K562 (cell line): ENCODE results near the gene CELF4. TPM values are rescaled to one million over a fixed set of nuclear protein-coding genes. Genes with fewer than 3 reads are reported as not detected.

Experiments
- ATAC-seq: fragments of 200-7000 bp; cut with Tn5 transposase; 3 replicates; pipeline ENCODE4 v1.9.1; 2020; ENCODE audit warnings: moderate library complexity
- BruUV-seq: library from RNA; stranded (reverse); fragments of 400-500 nt; replicated peaks from 2 replicates; lab custom pipeline; 2021; lab: Mats Ljungman, UMichigan
- CTCF ChIA-PET: fragments of 300-600 bp; formaldehyde crosslinking; extraction: SDS; loops from one replicate; lab custom pipeline; 2021; ENCODE audit warnings: low intra/inter-chr PET ratio; lab: Yijun Ruan, JAX
- POLR2A ChIA-PET: fragments of 300-600, 350-650 bp; sonication (Branson Sonifier 250); formaldehyde crosslinking; extraction: SDS; loops from one replicate; lab custom pipeline; 2021; ENCODE audit warnings: antibody characterized with exemption, inconsistent platforms; lab: Yijun Ruan, JAX
- DNase-seq, 4 experiments: peaks; one replicate each; pipeline versions ENCODE4 v3.0.0 to v3.0.0-alpha.2; 2011 to 2018; ENCODE audit warnings: low spot score in 3 of 4, mixed read lengths in 3 of 4; ENCODE audit errors: extremely low read depth in 1 of 4
- FAIRE-seq: peaks from 2 replicates; lab custom pipeline; 2011; peaks lifted over from hg19 to GRCh38; lab: Jason Lieb, UNC
- H2AFZ ChIP-seq: 2 replicates; pipeline ENCODE4 v1.6.0; 2011; ENCODE audit warnings: low read depth, low read length, control low read depth, inconsistent platforms
- H3K27ac ChIP-seq: fragments of 200-600 bp; 3 replicates; pipeline ENCODE4 v1.8.0; 2011; ENCODE audit warnings: low read depth, mild to moderate bottlenecking, control low read depth, inconsistent platforms, low read length, moderate library complexity, mixed read lengths; ENCODE audit errors: extremely low read depth
- H3K27me3 ChIP-seq, 2 experiments: fragments of 300-600 bp in 1 of 2; 2 replicates in 1 of 2; 3 replicates in 1 of 2; pipeline versions ENCODE4 v1.6.0 to v1.8.0; 2011; ENCODE audit warnings: inconsistent platforms in 2 of 2, low read length in 2 of 2, mild to moderate bottlenecking in 1 of 2, mixed read lengths in 1 of 2, moderate library complexity in 1 of 2; ENCODE audit not compliant: control insufficient read depth in 2 of 2, insufficient read depth in 2 of 2
- H3K36me3 ChIP-seq: fragments of 300-600 bp; 3 replicates; pipeline ENCODE4 v1.8.0; 2011; ENCODE audit warnings: mild to moderate bottlenecking, low read length, inconsistent platforms; ENCODE audit not compliant: control insufficient read depth, insufficient read depth
- H3K4me1 ChIP-seq, 2 experiments: fragments of 200-600 bp in 1 of 2; replicated peaks in 1 of 2; 2 replicates in 1 of 2; 3 replicates in 1 of 2; pipeline versions ENCODE4 v1.5.1 to v1.8.0; 2011; ENCODE audit warnings: inconsistent platforms in 2 of 2, low read length in 2 of 2, mild to moderate bottlenecking in 1 of 2, mixed read lengths in 1 of 2, moderate library complexity in 1 of 2; ENCODE audit not compliant: control insufficient read depth in 2 of 2, insufficient read depth in 2 of 2
- H3K4me2 ChIP-seq: 2 replicates; pipeline ENCODE4 v1.6.1; 2011; ENCODE audit warnings: low read length, control low read depth, inconsistent platforms, mixed read lengths; ENCODE audit not compliant: insufficient read depth
- H3K4me3 ChIP-seq: fragments of 200-600 bp; sonication (generic), shearing (Covaris generic); 2 replicates; pipeline ENCODE4 v1.5.1; 2016; ENCODE audit warnings: control low read depth, inconsistent platforms
- H3K79me2 ChIP-seq: fragments of 200-600 bp; 3 replicates; pipeline ENCODE4 v1.8.0; 2011; ENCODE audit warnings: low read length, inconsistent platforms; ENCODE audit not compliant: control insufficient read depth, insufficient read depth
- H3K9ac ChIP-seq, 2 experiments: 2 replicates each; pipeline versions ENCODE4 v1.6.0 to v1.6.1; 2011; ENCODE audit warnings: low read depth in 2 of 2, low read length in 2 of 2, control low read depth in 1 of 2, inconsistent platforms in 1 of 2, mild to moderate bottlenecking in 1 of 2, mixed read lengths in 1 of 2; ENCODE audit not compliant: insufficient read depth in 1 of 2
- H3K9me1 ChIP-seq: one replicate; pipeline ENCODE4 v1.6.0; 2011; ENCODE audit warnings: inconsistent platforms, mild to moderate bottlenecking, low read length, moderate library complexity; ENCODE audit not compliant: control insufficient read depth, insufficient read depth
- H3K9me3 ChIP-seq: replicated peaks from 2 replicates; pipeline ENCODE4 v1.5.1; 2011; ENCODE audit warnings: low read depth, low read length, inconsistent platforms; ENCODE audit not compliant: control insufficient read depth, insufficient read depth
- H4K20me1 ChIP-seq: replicated peaks from 2 replicates; pipeline ENCODE4 v1.6.1; 2011; ENCODE audit warnings: low read length, inconsistent platforms, mixed read lengths; ENCODE audit not compliant: control insufficient read depth, insufficient read depth
- BDP1 ChIP-seq: IDR thresholded peaks from 3 replicates; pipeline ENCODE4 v1.6.1; 2011; ENCODE audit not compliant: insufficient read length, insufficient read depth
- FOXK2 ChIP-seq, 2 experiments: fragments of 450-650 bp; IDR thresholded peaks in 1 of 2; conservative IDR thresholded peaks in 1 of 2; 2 replicates each; pipeline ENCODE4 v1.6.1; 2016; ENCODE audit warnings: low read depth in 2 of 2, mild to moderate bottlenecking in 1 of 2
- GTF2B ChIP-seq: IDR thresholded peaks from 2 replicates; pipeline ENCODE4 v1.6.1; 2011; ENCODE audit not compliant: insufficient read length; ENCODE audit errors: extremely low read depth
- HDAC8 ChIP-seq: fragments of 450-650 bp; IDR thresholded peaks from 2 replicates; pipeline ENCODE4 v1.6.1; 2016; ENCODE audit warnings: mild to moderate bottlenecking, missing genetic modification characterization, moderate library complexity, missing compliant biosample characterization
- KAT2B ChIP-seq: IDR thresholded peaks from one replicate; pipeline ENCODE4 v1.6.1; 2012; ENCODE audit warnings: low read depth, mild to moderate bottlenecking, control low read depth, inconsistent platforms, low read length, moderate library complexity
- KDM5B ChIP-seq: fragments of 200-600 bp; sonication (generic); IDR thresholded peaks from 2 replicates; pipeline ENCODE4 v1.6.1; 2012; ENCODE audit warnings: low read depth, mild to moderate bottlenecking, moderate library complexity, low read length, control low read depth, inconsistent platforms; ENCODE audit not compliant: insufficient replicate concordance
- TRIM28 ChIP-seq: fragments of 450-650 bp; IDR thresholded peaks from 2 replicates; pipeline ENCODE4 v1.6.1; 2017
- YY1 ChIP-seq, 3 experiments: IDR thresholded peaks; 2 replicates each; pipeline ENCODE4 v1.6.1; 2011; ENCODE audit warnings: low read length in 2 of 3, mild to moderate bottlenecking in 2 of 3, moderate library complexity in 2 of 3, borderline replicate concordance in 1 of 3, control low read depth in 1 of 3, low read depth in 1 of 3; ENCODE audit not compliant: insufficient read depth in 3 of 3, insufficient replicate concordance in 2 of 3, control insufficient read depth in 1 of 3, insufficient read length in 1 of 3; ENCODE audit errors: extremely low read depth in 1 of 3
- ZNF707 ChIP-seq: fragments of 250-450 bp; sonication (Bioruptor Pico); conservative IDR thresholded peaks from 2 replicates; pipeline ENCODE4 v1.8.0; 2022; ENCODE audit warnings: inconsistent platforms, mild to moderate bottlenecking, moderate library complexity
- WGBS: fragments of 100-300 bp; shearing (Covaris generic); methylation state at CpG from one replicate; pipeline ENCODE4 v1.1.6; 2016; ENCODE audit warnings: low coverage, mixed read lengths; ENCODE audit not compliant: insufficient coverage; ENCODE audit errors: missing lambda C conversion rate; 5-methylcytosine and 5-hydroxymethylcytosine counted together
- in situ Hi-C: fragments of 300-500 bp; cut with MboI; formaldehyde crosslinking; loops from 4 replicates; pipeline ENCODE4 v1.15.0; 2018; ENCODE audit warnings: inconsistent platforms, mixed read lengths
- intact Hi-C: fragments of 100-400 bp; cut with micrococcal nuclease; formaldehyde crosslinking; loops from 2 replicates; pipeline ENCODE4 v1.14.2; 2022
- polyA plus RNA-seq, 8 experiments: library from polyadenylated mRNA; depleted of rRNA in 4 of 8; stranded (reverse) in 5 of 8; unstranded in 3 of 8; fragments of >200 nt; fragmentation: Nextera tagmentation in 2 of 8; fragmentation: Illumina TruSeq in 1 of 8; extraction: Ambion mirVana in 2 of 8; extraction: Trizol in 1 of 8; gene quantifications; 2 replicates each; pipeline versions ENCODE4 v1.2.1 to v1.2.3, GENCODE V29; 2011 to 2014; ENCODE audit warnings: inconsistent platforms in 1 of 8, missing spikeins in 1 of 8
- total RNA-seq, 7 experiments: library from RNA; depleted of rRNA in 6 of 7; stranded (reverse); fragments of >200 nt in 6 of 7; fragmentation: Illumina TruSeq in 2 of 7; extraction: Trizol in 2 of 7; gene quantifications; 2 replicates each; pipeline versions ENCODE4 v1.2.1 to v1.2.3, GENCODE V29; 2011 to 2021; ENCODE audit warnings: low replicate concordance in 1 of 7

Gene CELF4
- total and polyA plus RNA-seq, 9 of the 15 experiments (the other 6 are each of a cell fraction or from before 2014, with no cell fraction given), result 0.04 to 0.24 (median 0.07) TPM; not detected in 3

GRCh38 chr18:37435150-37435867, 130.3 kb downstream of the CELF4 start (continued):
- no peak for TF ChIP-seq TRIM28
- no peak for TF ChIP-seq KAT2B
- no peak for TF ChIP-seq FOXK2 (conservative IDR thresholded peaks at IDR 0.05 in 1 of 2, IDR thresholded peaks at IDR 0.05 in 1 of 2; ENCODE audit: low read depth in 2 of 2)

GRCh38 chr18:37434161-37434860, 131.3 kb downstream of the CELF4 start:
- no peak for DNase-seq
- H2AFZ ChIP-seq, result no peak overlapping the region
- no peak overlapping the region for H3K4me3 ChIP-seq
- no peaks in the 10 kb centered on the region for H3K36me3 ChIP-seq
- H3K9me3 ChIP-seq, result no peaks in the 10 kb centered on the region
- in situ Hi-C loops, result no loop called here
- H3K4me2 ChIP-seq, result no peak overlapping the region
- H3K27me3 ChIP-seq, result no peaks in the 10 kb centered on the region
- intact Hi-C loops, result no loop called here
- POLR2A ChIA-PET, result interaction anchor here (0.6 kb wide), 1 partner anchor 24 kb away, joined by 3 read pairs; no protein-coding TSS in a partner anchor
- CTCF ChIA-PET, result no interaction called here
- no peaks in the 10 kb centered on the region for H3K79me2 ChIP-seq
- no peak for TF ChIP-seq KDM5B
- no peak for TF ChIP-seq GTF2B
- no peak for TF ChIP-seq BDP1
- no peak for TF ChIP-seq HDAC8
- TF ChIP-seq ZNF707 (CRISPR knock-in tag), result no peak
- no peak for TF ChIP-seq YY1 (IDR thresholded peaks at IDR 0.05; ENCODE audit: borderline replicate concordance in 1 of 3, control insufficient read depth in 1 of 3, extremely low read depth in 1 of 3, insufficient read depth in 3 of 3, insufficient read length in 1 of 3, insufficient replicate concordance in 2 of 3, low read depth in 1 of 3, low read length in 2 of 3)
- TF ChIP-seq, all 486 proteins: peak for 0
- Histone ChIP-seq H3K9me1 (no peaks in the 10 kb centered on the region), H4K20me1 (no peaks in the 10 kb centered on the region), H3K27ac (no peak overlapping the region), H3K9ac (no peak overlapping the region), H3K4me1 (no peaks in the 10 kb centered on the region)
- BruUV-seq, result no TSS peak
- ATAC-seq, result no peak; the same call in 2 of the 3 replicates
- WGBS, result 0% methylated on average over 13 of the region's 13 CpGs
- no peak for FAIRE-seq
